H1 (cell line): ENCODE results near the gene SSUH2. TPM values are rescaled to one million over a fixed set of nuclear protein-coding genes. Genes with fewer than 3 reads are reported as not detected.

Source experiments
- CTCF ChIA-PET: fragments of 300-600 bp; sonication (Branson Sonifier 250); formaldehyde crosslinking; loops from one replicate; lab custom pipeline; 2021; ENCODE audit not compliant: partially characterized antibody; lab: Charles Lee
- POLR2A ChIA-PET: fragments of 300-600 bp; sonication (Branson Sonifier 250); formaldehyde crosslinking; loops from one replicate; lab custom pipeline; 2021; ENCODE audit warnings: inconsistent platforms; ENCODE audit not compliant: partially characterized antibody; lab: Charles Lee
- DNase-seq, 2 experiments: peaks; one replicate each; pipeline versions ENCODE4 v3.0.0 to v3.0.0-alpha.2; 2010 to 2022; ENCODE audit warnings: low spot score in 2 of 2, low read depth in 1 of 2, mixed read lengths in 1 of 2
- FAIRE-seq: peaks from 2 replicates; lab custom pipeline; 2011; peaks lifted over from hg19 to GRCh38; lab: Jason Lieb, UNC
- H2AFZ ChIP-seq: 2 replicates; pipeline ENCODE4 v1.8.1; 2012; ENCODE audit warnings: low read length, inconsistent platforms
- H2AK5ac ChIP-seq: 2 replicates; pipeline ENCODE4 v1.6.1; 2013; ENCODE audit warnings: low read depth, low read length
- H2BK120ac ChIP-seq: replicated peaks from 2 replicates; pipeline ENCODE3; 2013; ENCODE audit warnings: low read depth, low read length, inconsistent platforms
- H2BK12ac ChIP-seq: 2 replicates; pipeline ENCODE4 v1.6.1; 2013; ENCODE audit warnings: low read depth, low read length
- H2BK15ac ChIP-seq: 2 replicates; pipeline ENCODE4 v1.6.1; 2013; ENCODE audit warnings: low read length
- H2BK20ac ChIP-seq: 2 replicates; pipeline ENCODE4 v1.6.1; 2013; ENCODE audit warnings: low read length
- H2BK5ac ChIP-seq: 2 replicates; pipeline ENCODE4 v1.6.1; 2013; ENCODE audit warnings: low read depth, low read length
- H3K14ac ChIP-seq: 2 replicates; pipeline ENCODE4 v1.6.1; 2013; ENCODE audit warnings: inconsistent platforms; ENCODE audit not compliant: insufficient read length
- H3K18ac ChIP-seq: 2 replicates; pipeline ENCODE4 v1.6.1; 2013; ENCODE audit warnings: low read length; ENCODE audit errors: extremely low read depth
- H3K23ac ChIP-seq: 2 replicates; pipeline ENCODE4 v1.6.1; 2013; ENCODE audit warnings: inconsistent platforms; ENCODE audit not compliant: insufficient read length
- H3K23me2 ChIP-seq: 2 replicates; pipeline ENCODE4 v1.6.1; 2013; ENCODE audit warnings: low read depth, low read length
- H3K27ac ChIP-seq: 2 replicates; pipeline ENCODE4 v1.6.1; 2011; ENCODE audit warnings: low read depth, low read length, inconsistent platforms
- H3K27me3 ChIP-seq, 4 experiments: replicated peaks in 1 of 4; 1 replicate in 1 of 4; 2 replicates in 3 of 4; pipeline versions ENCODE4 v1.6.1 to v1.8.1; 2011 to 2013; ENCODE audit warnings: low read length in 3 of 4, mild to moderate bottlenecking in 3 of 4, inconsistent platforms in 2 of 4, mixed read lengths in 2 of 4, moderate library complexity in 1 of 4; ENCODE audit not compliant: control insufficient read depth in 3 of 4, insufficient read depth in 3 of 4; ENCODE audit errors: extremely low read depth in 1 of 4
- H3K36me3 ChIP-seq, 4 experiments: 2 replicates each; pipeline versions ENCODE4 v1.6.1 to v1.8.1; 2011 to 2013; ENCODE audit warnings: mild to moderate bottlenecking in 4 of 4, low read length in 3 of 4, moderate library complexity in 2 of 4, control low read depth in 1 of 4, inconsistent platforms in 1 of 4; ENCODE audit not compliant: insufficient read depth in 4 of 4, control insufficient read depth in 2 of 4
- H3K4ac ChIP-seq: replicated peaks from 2 replicates; pipeline ENCODE3; 2013; ENCODE audit warnings: low read length, low read depth, mixed read lengths, inconsistent platforms; ENCODE audit not compliant: insufficient read length
- H3K4me1 ChIP-seq, 4 experiments: replicated peaks in 1 of 4; 1 replicate in 1 of 4; 2 replicates in 3 of 4; pipeline versions ENCODE4 v1.6.1 to v1.8.1; 2011 to 2013; ENCODE audit warnings: low read length in 3 of 4, inconsistent platforms in 2 of 4, mixed read lengths in 1 of 4; ENCODE audit not compliant: insufficient read depth in 4 of 4, control insufficient read depth in 3 of 4
- H3K4me2 ChIP-seq, 2 experiments: 2 replicates each; pipeline versions ENCODE4 v1.6.1 to v1.8.1; 2011 to 2013; ENCODE audit warnings: low read depth in 2 of 2, low read length in 2 of 2, control low read depth in 1 of 2, inconsistent platforms in 1 of 2, mild to moderate bottlenecking in 1 of 2; ENCODE audit not compliant: insufficient read depth in 1 of 2
- H3K4me3 ChIP-seq, 4 experiments: fragments of 200-600, 300-600 bp in 1 of 4; sonication (generic), shearing (Covaris generic), sonication (Bioruptor Twin) in 1 of 4; 2 replicates each; pipeline versions ENCODE4 v1.5.1 to v1.8.1; 2011 to 2016; ENCODE audit warnings: low read length in 4 of 4, low read depth in 3 of 4, control low read depth in 2 of 4, inconsistent platforms in 2 of 4, mild to moderate bottlenecking in 2 of 4, mixed read lengths in 1 of 4, moderate library complexity in 1 of 4; ENCODE audit not compliant: insufficient read depth in 2 of 4; ENCODE audit errors: extremely low read depth in 1 of 4
- H3K56ac ChIP-seq: replicated peaks from 2 replicates; pipeline ENCODE3; 2013; ENCODE audit warnings: low read depth, mild to moderate bottlenecking, mixed read lengths, low read length, inconsistent platforms; ENCODE audit not compliant: insufficient read length
- H3K79me1 ChIP-seq: 2 replicates; pipeline ENCODE4 v1.6.1; 2013; ENCODE audit warnings: low read depth, low read length, control low read depth
- H3K79me2 ChIP-seq, 2 experiments: 2 replicates each; pipeline versions ENCODE4 v1.6.1 to v1.8.1; 2012 to 2013; ENCODE audit warnings: low read length in 2 of 2, mild to moderate bottlenecking in 2 of 2, inconsistent platforms in 1 of 2; ENCODE audit not compliant: insufficient read depth in 2 of 2, control insufficient read depth in 1 of 2
- H3K9ac ChIP-seq, 4 experiments: replicated peaks in 1 of 4; 1 replicate in 1 of 4; 2 replicates in 3 of 4; pipeline versions ENCODE4 v1.6.1 to v1.8.1; 2011 to 2013; ENCODE audit warnings: low read depth in 3 of 4, low read length in 3 of 4, control low read depth in 2 of 4, mild to moderate bottlenecking in 2 of 4, moderate library complexity in 2 of 4, inconsistent platforms in 1 of 4; ENCODE audit errors: extremely low read depth in 1 of 4
- H3K9me3 ChIP-seq, 2 experiments: 2 replicates each; pipeline versions ENCODE4 v1.6.1 to v1.8.1; 2012 to 2013; ENCODE audit warnings: mild to moderate bottlenecking in 2 of 2, moderate library complexity in 2 of 2, control low read depth in 1 of 2, inconsistent platforms in 1 of 2, low read depth in 1 of 2, low read length in 1 of 2, mixed read lengths in 1 of 2; ENCODE audit not compliant: insufficient read depth in 2 of 2
- H4K20me1 ChIP-seq, 2 experiments: replicated peaks in 1 of 2; 2 replicates each; pipeline versions ENCODE3 to v1.8.1; 2011 to 2013; ENCODE audit warnings: inconsistent platforms in 2 of 2, low read length in 2 of 2, mild to moderate bottlenecking in 1 of 2; ENCODE audit not compliant: insufficient read depth in 2 of 2, control insufficient read depth in 1 of 2
- H4K5ac ChIP-seq: 2 replicates; pipeline ENCODE4 v1.6.1; 2013; ENCODE audit warnings: low read length, low read depth, mixed read lengths, inconsistent platforms; ENCODE audit not compliant: insufficient read length
- H4K8ac ChIP-seq: 2 replicates; pipeline ENCODE4 v1.8.0; 2013; ENCODE audit warnings: mild to moderate bottlenecking, moderate library complexity, low read length, inconsistent platforms; ENCODE audit not compliant: insufficient read depth; ENCODE audit errors: extremely low read depth
- H4K91ac ChIP-seq: replicated peaks from 2 replicates; pipeline ENCODE3; 2013; ENCODE audit warnings: low read length, mixed read lengths, inconsistent platforms; ENCODE audit not compliant: insufficient read length
- ASH2L ChIP-seq: fragments of 200-600, 300-600 bp; sonication (generic); IDR thresholded peaks from one replicate; pipeline ENCODE4 v1.7.1; 2017; ENCODE audit warnings: low read length
- BACH1 ChIP-seq: IDR thresholded peaks from 2 replicates; pipeline ENCODE4 v1.6.1; 2012; ENCODE audit warnings: low read length, improper control_type of control experiment
- BCL11A ChIP-seq, 2 experiments: IDR thresholded peaks; one replicate each; pipeline ENCODE4 v1.6.1; 2011; ENCODE audit warnings: low read depth in 2 of 2, low read length in 2 of 2, mild to moderate bottlenecking in 2 of 2
- CHD2 ChIP-seq: IDR thresholded peaks from 2 replicates; pipeline ENCODE4 v1.6.1; 2012; ENCODE audit warnings: low read length, improper control_type of control experiment
- EP300 ChIP-seq, 2 experiments: IDR thresholded peaks; 1 replicate in 1 of 2; 2 replicates in 1 of 2; pipeline ENCODE4 v1.6.1; 2011 to 2012; ENCODE audit warnings: low read depth in 2 of 2, low read length in 2 of 2, mild to moderate bottlenecking in 2 of 2, borderline replicate concordance in 1 of 2, inconsistent platforms in 1 of 2, moderate library complexity in 1 of 2
- GABPA ChIP-seq: IDR thresholded peaks from 2 replicates; pipeline ENCODE4 v1.6.1; 2011; ENCODE audit warnings: mild to moderate bottlenecking, low read length, moderate library complexity, borderline replicate concordance; ENCODE audit not compliant: insufficient read depth
- NRF1 ChIP-seq: IDR thresholded peaks from 2 replicates; pipeline ENCODE4 v1.6.1; 2011; ENCODE audit warnings: mild to moderate bottlenecking, low read depth, low read length, improper control_type of control experiment
- RNF2 ChIP-seq: fragments of 200-900, 300-1000 bp; sonication (generic); IDR thresholded peaks from 2 replicates; pipeline ENCODE4 v1.7.1; 2016; ENCODE audit warnings: borderline replicate concordance, low read depth, mild to moderate bottlenecking, antibody characterized with exemption, low read length; ENCODE audit not compliant: poor library complexity, severe bottlenecking; ENCODE audit errors: missing control alignments
- SP2 ChIP-seq: IDR thresholded peaks from 2 replicates; pipeline ENCODE4 v1.6.1; 2012; ENCODE audit warnings: mild to moderate bottlenecking, low read length, inconsistent platforms
- YY1 ChIP-seq: IDR thresholded peaks from 2 replicates; pipeline ENCODE4 v1.6.1; 2011; ENCODE audit warnings: low read depth, mild to moderate bottlenecking, low read length
- WGBS, 2 experiments: shearing (Covaris generic) in 1 of 2; methylation state at CpG; one replicate each; pipeline versions ENCODE4 v1.1.6 to v1.1.7; 2013 to 2015; ENCODE audit warnings: low lambda C conversion rate in 2 of 2, mixed read lengths in 2 of 2, inconsistent platforms in 1 of 2, low coverage in 1 of 2, missing lambda C conversion rate in 1 of 2; ENCODE audit not compliant: insufficient replicate concordance in 2 of 2, insufficient coverage in 1 of 2, insufficient read length in 1 of 2; ENCODE audit errors: extremely low coverage in 1 of 2, missing lambda C conversion rate in 1 of 2; 5-methylcytosine and 5-hydroxymethylcytosine counted together
- polyA plus RNA-seq, 7 experiments: library from polyadenylated mRNA; depleted of rRNA in 3 of 7; stranded (reverse) in 5 of 7; unstranded in 2 of 7; fragments of >200 nt in 5 of 7; fragments of 200-250 nt in 2 of 7; gene quantifications; 1 replicate in 5 of 7; 2 replicates in 1 of 7; 4 replicates in 1 of 7; pipeline versions ENCODE4 v1.2.1 to v1.2.3, GENCODE V29; 2011 to 2013; ENCODE audit warnings: missing spikeins in 2 of 7, mixed read lengths in 2 of 7
- total RNA-seq: library from RNA; stranded (reverse); fragmentation: NEBNext Ultra II Directional; extraction: Animal tissue kit (Norgen Biotek cat#: 25700); gene quantifications from 2 replicates; pipeline ENCODE4 v1.2.1, GENCODE V29; 2021

Gene SSUH2
- total and polyA plus RNA-seq, 2 of the 8 experiments (the other 6 are each of a cell fraction or from before 2014, with no cell fraction given): 0.62 to 0.69 TPM

DNA sequence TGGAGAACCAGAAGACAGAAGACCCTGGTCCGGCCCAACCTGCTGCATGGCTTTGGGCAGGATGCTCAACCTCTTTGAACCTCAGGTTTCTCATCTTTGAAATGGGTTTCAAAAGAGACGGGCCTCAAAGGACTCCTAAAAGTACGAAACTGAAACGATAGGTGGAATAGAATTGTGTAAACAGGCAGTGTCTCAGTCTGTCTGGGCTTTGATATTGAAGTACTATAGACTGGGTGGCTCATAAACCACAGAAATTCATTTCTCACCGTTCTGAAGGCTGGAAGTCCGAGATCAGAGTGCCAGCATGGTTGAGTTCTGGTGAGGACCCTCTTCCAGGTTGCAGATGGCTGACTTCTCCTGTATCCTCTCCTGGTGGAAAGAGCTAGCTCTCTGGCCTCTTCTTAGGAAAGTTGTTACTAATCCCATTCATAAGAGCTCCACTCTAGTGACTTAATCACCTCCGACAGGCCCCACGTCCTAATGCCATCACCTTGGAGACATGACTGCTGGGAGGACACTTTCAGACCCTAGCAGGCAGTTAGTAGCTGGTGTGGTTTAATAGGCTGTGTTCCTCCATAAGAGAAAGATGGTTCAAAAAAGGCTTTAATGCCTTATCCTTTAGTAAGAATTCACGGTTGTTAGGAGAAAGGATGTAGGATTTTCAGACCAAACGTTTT lies 35.7 kb downstream of the SSUH2 start:
- Histone ChIP-seq H2AK5ac (no peak overlapping the region), H3K4ac (no peak overlapping the region), H2BK120ac (no peak overlapping the region), H3K18ac (no peak overlapping the region), H3K23ac (no peak overlapping the region), H3K4me1 (peaks cover 0 to 2% (median 1%) of the 10 kb centered on the region in 4 experiments; a peak in 2 of 7 replicates), H3K27ac (no peak overlapping the region), H3K4me3 (no peak overlapping the region), H3K9ac (no peak overlapping the region), H3K9me3 (0 out of 4 replicates have a peak, but pooled peaks cover 0 to 3% of the 10 kb centered on the region in 2 experiments), H2AFZ (no peak overlapping the region), H2BK20ac (no peak overlapping the region), H4K20me1 (no peaks in the 10 kb centered on the region), H3K79me2 (no peaks in the 10 kb centered on the region), H4K91ac (no peak overlapping the region), H2BK15ac (no peak overlapping the region), H4K8ac (no peak overlapping the region), H4K5ac (no peak overlapping the region), H3K14ac (no peak overlapping the region), H3K56ac (no peak overlapping the region), H3K27me3 (no peaks in the 10 kb centered on the region; a peak in 1 of 7 replicates), H2BK12ac (no peak overlapping the region), H3K4me2 (no peak overlapping the region), H3K79me1 (no peaks in the 10 kb centered on the region), H3K36me3 (no peaks in the 10 kb centered on the region), H2BK5ac (no peak overlapping the region), H3K23me2 (no peaks in the 10 kb centered on the region)
- DNase-seq (peak in 1 of 2 experiments; percentile 19), FAIRE-seq (no peak)
- 93% methylated on average over 10 of the region's 10 CpGs; no CpG with 5 or more reads in 1 of the 2 experiments for WGBS, 2 experiments
- POLR2A ChIA-PET: no interaction called here
- CTCF ChIA-PET: interaction anchor here (0.8 kb wide), 1 partner anchor 165 kb away, joined by 3 read pairs; no protein-coding TSS in a partner anchor
- TF ChIP-seq YY1 (no peak), CHD2 (no peak), GABPA (no peak), BACH1 (no peak), NRF1 (no peak), ASH2L (no peak), SP2 (no peak), RNF2 (no peak), BCL11A (IDR thresholded peaks at IDR 0.05; ENCODE audit: low read depth in 2 of 2, low read length in 2 of 2) (no peak), EP300 (IDR thresholded peaks at IDR 0.05; ENCODE audit: borderline replicate concordance in 1 of 2, low read depth in 2 of 2, low read length in 2 of 2) (no peak)
